Lower lobe of right lung (tissue), 2 donors: ENCODE results near the gene LYPD5. TPM values are rescaled to one million over a fixed set of nuclear protein-coding genes. Genes with fewer than 3 reads are reported as not detected.
A peak's percentile ranks its signal among the peaks of the same experiment; 100 is the strongest.

Source experiments
- ATAC-seq, 2 donors: fragments of 200-7000 bp; cut with Tn5 transposase; one replicate each; pipeline ENCODE4 v1.9.1; 2020 to 2022; ENCODE audit warnings: mild to moderate bottlenecking in 2 of 2, moderate library complexity in 2 of 2
- DNase-seq: peaks from one replicate; pipeline ENCODE4 v3.0.0-alpha.2; 2020
- H3K27ac ChIP-seq: fragments of 200-600 bp; one replicate; pipeline ENCODE4 v1.8.0; 2022
- H3K27me3 ChIP-seq: fragments of 200-600 bp; one replicate; pipeline ENCODE4 v1.8.0; 2022; ENCODE audit warnings: low read depth
- H3K36me3 ChIP-seq: fragments of 200-600 bp; one replicate; pipeline ENCODE4 v1.8.0; 2022; ENCODE audit warnings: mild to moderate bottlenecking
- H3K4me1 ChIP-seq: fragments of 200-600 bp; one replicate; pipeline ENCODE4 v1.8.0; 2022
- H3K4me3 ChIP-seq: fragments of 200-600 bp; one replicate; pipeline ENCODE4 v1.8.0; 2022; ENCODE audit warnings: mild to moderate bottlenecking
- H3K9me3 ChIP-seq: fragments of 200-600 bp; one replicate; pipeline ENCODE4 v1.8.0; 2022
- intact Hi-C: fragments of 100-400 bp; cut with DNase I; formaldehyde crosslinking; loops from one replicate; pipeline ENCODE4 v1.11.0; 2022
- total RNA-seq: library from RNA; stranded (reverse); fragmentation: NEBNext Ultra II Directional; extraction: Animal tissue kit (Norgen Biotek cat#: 25700); gene quantifications from one replicate; pipeline ENCODE4 v1.2.1, GENCODE V29; 2021
- TF ChIP-seq, protein P1 (sequence below): fragments of 200-600 bp; IDR thresholded peaks from one replicate; pipeline ENCODE4 v1.8.0; 2022; ENCODE audit warnings: antibody characterized with exemption, mild to moderate bottlenecking
- donor health status: DM: no; HTN: yes; CAD: no; lungs with severe emphysema.

Gene LYPD5
- total RNA-seq, 1 donor from 2014 or later, result 7.5 TPM

DNA sequence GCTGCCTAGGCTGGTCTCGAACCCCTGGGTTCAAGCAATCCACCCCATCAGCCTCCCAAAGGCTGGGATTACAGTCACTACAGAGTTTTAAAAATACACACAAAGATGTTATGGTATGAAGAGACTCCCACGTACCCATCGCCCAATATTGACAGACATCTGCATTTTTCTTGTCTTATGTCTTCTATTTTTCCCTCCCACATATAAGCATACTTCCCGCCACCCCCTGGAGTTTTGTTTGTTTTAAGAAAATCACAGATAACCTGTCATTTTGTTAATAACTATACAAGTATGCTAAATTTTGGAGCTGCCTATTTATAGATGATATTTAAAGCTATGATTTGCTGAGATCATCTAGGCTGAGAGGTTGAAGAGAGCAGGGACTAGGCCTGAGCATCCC, 41.3 kb downstream of the LYPD5 start:
- Histone ChIP-seq H3K4me3 (no peak overlapping the region), H3K36me3 (no peaks in the 10 kb centered on the region), H3K27me3 (no peaks in the 10 kb centered on the region), H3K9me3 (no peaks in the 10 kb centered on the region), H3K4me1 (peaks cover 33% of the 10 kb centered on the region), H3K27ac (no peak overlapping the region)
- intact Hi-C loops, result no loop called here
- DNase-seq (no peak), ATAC-seq (no peak)
- TF ChIP-seq, protein P1, sequence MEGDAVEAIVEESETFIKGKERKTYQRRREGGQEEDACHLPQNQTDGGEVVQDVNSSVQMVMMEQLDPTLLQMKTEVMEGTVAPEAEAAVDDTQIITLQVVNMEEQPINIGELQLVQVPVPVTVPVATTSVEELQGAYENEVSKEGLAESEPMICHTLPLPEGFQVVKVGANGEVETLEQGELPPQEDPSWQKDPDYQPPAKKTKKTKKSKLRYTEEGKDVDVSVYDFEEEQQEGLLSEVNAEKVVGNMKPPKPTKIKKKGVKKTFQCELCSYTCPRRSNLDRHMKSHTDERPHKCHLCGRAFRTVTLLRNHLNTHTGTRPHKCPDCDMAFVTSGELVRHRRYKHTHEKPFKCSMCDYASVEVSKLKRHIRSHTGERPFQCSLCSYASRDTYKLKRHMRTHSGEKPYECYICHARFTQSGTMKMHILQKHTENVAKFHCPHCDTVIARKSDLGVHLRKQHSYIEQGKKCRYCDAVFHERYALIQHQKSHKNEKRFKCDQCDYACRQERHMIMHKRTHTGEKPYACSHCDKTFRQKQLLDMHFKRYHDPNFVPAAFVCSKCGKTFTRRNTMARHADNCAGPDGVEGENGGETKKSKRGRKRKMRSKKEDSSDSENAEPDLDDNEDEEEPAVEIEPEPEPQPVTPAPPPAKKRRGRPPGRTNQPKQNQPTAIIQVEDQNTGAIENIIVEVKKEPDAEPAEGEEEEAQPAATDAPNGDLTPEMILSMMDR, result no peak

DNA sequence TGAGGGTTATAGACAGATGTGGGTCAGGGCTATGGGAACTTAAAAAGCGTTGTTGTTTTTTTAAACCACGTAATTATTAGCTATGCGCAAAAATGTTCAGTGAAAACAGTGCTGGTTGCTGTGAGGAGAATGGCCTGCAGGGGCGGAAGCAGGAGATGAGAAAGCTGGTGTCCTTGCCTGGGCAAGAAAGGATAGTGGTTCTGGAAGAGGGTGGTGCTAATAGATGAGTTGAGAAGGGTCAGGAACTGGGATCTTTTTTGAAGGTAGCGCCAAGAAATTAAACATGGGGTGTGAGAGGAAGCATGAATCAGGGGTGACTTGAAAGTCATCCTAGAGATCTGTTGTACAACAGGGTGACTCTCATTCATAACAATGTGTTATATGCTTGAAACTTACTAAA, 42.7 kb downstream of the LYPD5 start:
- Histone ChIP-seq H3K4me3 (no peak overlapping the region), H3K27ac (no peak overlapping the region), H3K36me3 (no peaks in the 10 kb centered on the region), H3K4me1 (peaks cover 27% of the 10 kb centered on the region), H3K27me3 (no peaks in the 10 kb centered on the region), H3K9me3 (no peaks in the 10 kb centered on the region)
- TF ChIP-seq, protein P1, result no peak
- ATAC-seq, result no peak
- no peak for DNase-seq
- intact Hi-C loops, result no loop called here

DNA sequence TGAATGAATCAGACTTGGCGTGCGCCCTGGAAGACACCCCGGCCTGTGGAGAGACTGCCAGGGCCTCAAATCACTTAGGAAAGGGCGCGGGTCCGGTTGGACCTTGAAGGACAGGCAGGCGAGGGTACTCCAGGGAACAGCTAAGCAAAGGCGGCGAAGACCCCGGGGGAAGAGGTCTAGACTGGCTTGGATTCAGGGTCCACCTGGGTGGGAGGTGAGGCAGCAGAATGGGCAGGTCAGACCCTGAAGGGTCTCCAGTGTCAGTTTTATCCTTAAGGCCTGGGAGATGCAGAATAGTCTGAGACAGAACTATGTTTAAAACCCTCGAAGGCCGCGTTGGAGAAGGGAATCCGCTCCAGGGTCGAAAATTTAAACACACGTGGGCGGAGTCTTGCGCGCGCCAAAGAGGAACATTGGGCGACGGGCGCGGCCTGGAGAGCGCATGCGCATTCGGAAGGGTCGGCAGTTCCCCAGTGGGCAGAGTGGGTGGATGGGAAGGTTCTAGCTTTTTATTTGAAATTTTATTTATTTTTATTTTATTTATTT, 46.9 kb downstream of the LYPD5 start:
- peaks cover 48% of the 10 kb centered on the region for H3K4me1 ChIP-seq
- peak overlapping the region; percentile 72 for H3K4me3 ChIP-seq
- no peaks in the 10 kb centered on the region for H3K27me3 ChIP-seq
- H3K36me3 ChIP-seq, result peaks cover 12% of the 10 kb centered on the region
- peak overlapping the region; percentile 99 for H3K27ac ChIP-seq
- ATAC-seq (peak; percentile 73 to 80), DNase-seq (peak; percentile 87)
- no peaks in the 10 kb centered on the region for H3K9me3 ChIP-seq
- TF ChIP-seq, protein P1, result no peak
- intact Hi-C loops, result no loop called here

DNA sequence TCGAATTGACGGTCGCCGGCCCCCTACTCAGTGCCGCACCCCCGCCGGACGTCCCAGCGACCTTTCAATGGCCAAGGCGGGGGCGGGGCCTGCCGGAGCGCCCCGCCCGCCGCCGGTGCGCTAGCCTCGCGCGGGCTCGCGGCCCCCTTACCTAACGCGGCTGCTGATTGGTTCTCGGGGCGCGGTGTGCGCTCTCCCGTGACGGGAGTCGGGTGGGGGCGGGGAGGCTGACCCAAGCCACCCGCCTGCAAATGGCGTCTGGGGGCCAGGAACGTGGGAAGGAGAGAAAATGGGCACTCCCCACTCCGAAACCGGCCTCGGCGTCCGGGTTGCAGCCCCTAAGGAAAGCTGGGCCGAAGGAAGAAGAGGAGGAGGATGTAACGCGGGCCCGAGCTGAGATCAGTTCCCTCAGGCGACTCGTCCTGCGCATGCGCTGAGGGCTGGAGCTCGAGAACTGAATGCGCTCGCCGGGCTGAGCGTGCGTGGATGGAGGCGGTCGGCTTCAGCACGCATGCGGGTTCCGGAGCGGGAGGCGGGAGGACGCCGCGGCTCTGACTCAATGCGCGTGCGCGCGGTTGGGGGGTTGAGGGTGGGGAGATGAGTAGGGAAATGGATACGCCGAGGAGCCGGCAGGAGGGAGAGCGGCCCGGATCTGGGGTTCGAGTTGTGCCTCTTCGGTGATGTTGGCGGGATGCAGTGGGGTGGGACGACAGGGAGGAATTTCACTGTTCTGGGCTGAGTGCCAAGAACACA, 47.6 kb downstream of the LYPD5 start, which contains the start of gene SMG9:
TSS of gene SMG9 (minus strand) at position 460 of the 753 bp plus-strand sequence. CDS start 4,221 bp downstream, outside the sequence.
- ATAC-seq (peak; percentile 96), DNase-seq (peak; percentile 98)
- Histone ChIP-seq H3K9me3 (no peaks in the 10 kb centered on the region), H3K27ac (peak within 1 kb of the TSS; percentile 99), H3K4me3 (peak within 1 kb of the TSS; percentile 72), H3K36me3 (peaks cover 19% of the 10 kb centered on the region), H3K4me1 (peaks cover 47% of the 10 kb centered on the region), H3K27me3 (no peaks in the 10 kb centered on the region)
- intact Hi-C loops, result no loop called here
- TF ChIP-seq, protein P1, result no peak

DNA sequence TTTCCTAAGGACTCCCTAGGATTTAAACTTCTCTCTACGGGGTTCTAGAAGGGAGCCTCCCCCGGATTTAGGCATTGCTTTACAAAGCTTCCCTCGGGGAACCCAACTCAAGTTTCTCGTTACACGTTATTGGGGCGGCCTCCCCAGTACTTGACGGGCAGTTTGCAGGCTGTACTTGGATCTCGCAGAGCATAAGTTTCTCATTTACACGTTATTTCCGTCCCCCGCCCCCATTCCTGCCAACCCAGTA, 48.1 kb downstream of the LYPD5 start:
- Histone ChIP-seq H3K27me3 (no peaks in the 10 kb centered on the region), H3K27ac (peak overlapping the region; percentile 99), H3K9me3 (no peaks in the 10 kb centered on the region), H3K4me1 (peaks cover 44% of the 10 kb centered on the region), H3K36me3 (peaks cover 24% of the 10 kb centered on the region), H3K4me3 (peak overlapping the region; percentile 72)
- no peak for DNase-seq
- ATAC-seq, result no peak
- TF ChIP-seq, protein P1, result no peak
- intact Hi-C loops, result no loop called here
